Measurements from ENCODE around the gene RBM23. TPM values are rescaled to one million over a fixed set of nuclear protein-coding genes. Genes with fewer than 3 reads are reported as not detected.

RBM23 gene
- polyA plus RNA-seq, 1 of the 3 experiments (the other 2 are of a cell fraction): 65.5 TPM

GRCh38 chr14:22845821-22846625 lies 72.9 kb downstream of the RBM23 start:
- POLR2A ChIA-PET: interaction anchor here (1.3 to 1.4 kb wide), 2 partner anchors 11 kb away, joined by 3 read pairs; no protein-coding TSS in a partner anchor

GRCh38 chr14:22845103-22845394 lies 73.9 kb downstream of the RBM23 start:
- Histone ChIP-seq H3K9me2 (no peaks in the 10 kb centered on the region), H3K79me2 (ENCODE audit: insufficient read depth) (peaks cover 6% of the 10 kb centered on the region), H3K27me3 (ENCODE audit: insufficient read depth) (no peaks in the 10 kb centered on the region), H3K27ac (ENCODE audit: low read depth in 2 of 2, low read length in 1 of 2) (no peak overlapping the region), H2AFZ (ENCODE audit: low read depth) (no peak overlapping the region), H3K9ac (no peak overlapping the region), H3K9me3 (no peaks in the 10 kb centered on the region), H3K4me1 (ENCODE audit: control insufficient read depth in 1 of 2, insufficient read depth in 2 of 2, low read depth in 1 of 2, low read length in 1 of 2) (peaks cover 22 to 25% of the 10 kb centered on the region in 2 experiments), H4K20me1 (ENCODE audit: insufficient read depth) (no peaks in the 10 kb centered on the region), H3F3A (replicated peaks; ENCODE audit: insufficient read depth) (peaks cover 12% of the 10 kb centered on the region), H3K4me3 (ENCODE audit: low read depth in 2 of 2, low read length in 1 of 2) (no peak overlapping the region), H3K4me2 (no peak overlapping the region), H3K36me3 (replicated peaks in 1 of 2; ENCODE audit: control insufficient read depth in 1 of 2, insufficient read depth in 2 of 2, low read length in 1 of 2) (peaks cover 0 to 9% of the 10 kb centered on the region in 2 experiments)
- no peak for TF ChIP-seq ELF1 (IDR thresholded peaks at IDR 0.05)
- no peak for TF ChIP-seq FOSL2 (IDR thresholded peaks at IDR 0.05; ENCODE audit: borderline replicate concordance, low read depth)
- TF ChIP-seq RFX5 (IDR thresholded peaks at IDR 0.05; ENCODE audit: low read length): no peak
- ChIA-PET POLR2A (interaction anchor here (0.5 to 1.4 kb wide), 2 partner anchors 10 to 18 kb away, joined by 3 read pairs; no protein-coding TSS in a partner anchor), CTCF (interaction anchor here (1.0 to 1.3 kb wide), 3 partner anchors 9 to 28 kb away, joined by 3 to 4 read pairs (median 3); no protein-coding TSS in a partner anchor)
- DNase-seq: no peak
- WGBS (ENCODE audit: low lambda C conversion rate): 88% methylated on average over 9 of the region's 9 CpGs

More at GRCh38 chr14:22845821-22846625, 72.9 kb downstream of the RBM23 start:
- CTCF ChIA-PET: interaction anchor here (2.0 to 18.5 kb wide), 3 partner anchors 9 to 26 kb away, joined by 4 to 472 read pairs (median 41); partner anchors contain the start of genes MMP14, MRPL52 and SLC7A7
- Histone ChIP-seq H3K9me2 (no peaks in the 10 kb centered on the region), H3K4me1 (ENCODE audit: control insufficient read depth in 1 of 2, insufficient read depth in 2 of 2, low read depth in 1 of 2, low read length in 1 of 2) (peaks cover 24 to 28% of the 10 kb centered on the region in 2 experiments), H3K36me3 (replicated peaks in 1 of 2; ENCODE audit: control insufficient read depth in 1 of 2, insufficient read depth in 2 of 2, low read length in 1 of 2) (peaks cover 0 to 9% of the 10 kb centered on the region in 2 experiments), H3K27me3 (ENCODE audit: insufficient read depth) (no peaks in the 10 kb centered on the region), H3K27ac (ENCODE audit: low read depth in 2 of 2, low read length in 1 of 2) (peak overlapping the region in 1 of 2 experiments; percentile 28; a peak in 1 of 4 replicates), H3K79me2 (ENCODE audit: insufficient read depth) (no peaks in the 10 kb centered on the region; the same call in 1 of the 2 replicates), H3K9me3 (no peaks in the 10 kb centered on the region), H2AFZ (ENCODE audit: low read depth) (no peak overlapping the region), H3K9ac (no peak overlapping the region), H3K4me3 (ENCODE audit: low read depth in 2 of 2, low read length in 1 of 2) (no peak overlapping the region), H3K4me2 (no peak overlapping the region), H3F3A (replicated peaks; ENCODE audit: insufficient read depth) (peaks cover 13% of the 10 kb centered on the region), H4K20me1 (ENCODE audit: insufficient read depth) (no peaks in the 10 kb centered on the region)
- 93% methylated on average over 19 of the region's 26 CpGs for WGBS (ENCODE audit: low lambda C conversion rate)
- DNase-seq: no peak
- TF ChIP-seq MEF2A (IDR thresholded peaks at IDR 0.05; ENCODE audit: borderline replicate concordance, low read depth): no peak
- no peak for TF ChIP-seq FOXJ3 (CRISPR knock-in tag; IDR thresholded peaks at IDR 0.05)
- no peak for TF ChIP-seq FOXM1 (IDR thresholded peaks at IDR 0.05; ENCODE audit: low read depth)

DNA sequence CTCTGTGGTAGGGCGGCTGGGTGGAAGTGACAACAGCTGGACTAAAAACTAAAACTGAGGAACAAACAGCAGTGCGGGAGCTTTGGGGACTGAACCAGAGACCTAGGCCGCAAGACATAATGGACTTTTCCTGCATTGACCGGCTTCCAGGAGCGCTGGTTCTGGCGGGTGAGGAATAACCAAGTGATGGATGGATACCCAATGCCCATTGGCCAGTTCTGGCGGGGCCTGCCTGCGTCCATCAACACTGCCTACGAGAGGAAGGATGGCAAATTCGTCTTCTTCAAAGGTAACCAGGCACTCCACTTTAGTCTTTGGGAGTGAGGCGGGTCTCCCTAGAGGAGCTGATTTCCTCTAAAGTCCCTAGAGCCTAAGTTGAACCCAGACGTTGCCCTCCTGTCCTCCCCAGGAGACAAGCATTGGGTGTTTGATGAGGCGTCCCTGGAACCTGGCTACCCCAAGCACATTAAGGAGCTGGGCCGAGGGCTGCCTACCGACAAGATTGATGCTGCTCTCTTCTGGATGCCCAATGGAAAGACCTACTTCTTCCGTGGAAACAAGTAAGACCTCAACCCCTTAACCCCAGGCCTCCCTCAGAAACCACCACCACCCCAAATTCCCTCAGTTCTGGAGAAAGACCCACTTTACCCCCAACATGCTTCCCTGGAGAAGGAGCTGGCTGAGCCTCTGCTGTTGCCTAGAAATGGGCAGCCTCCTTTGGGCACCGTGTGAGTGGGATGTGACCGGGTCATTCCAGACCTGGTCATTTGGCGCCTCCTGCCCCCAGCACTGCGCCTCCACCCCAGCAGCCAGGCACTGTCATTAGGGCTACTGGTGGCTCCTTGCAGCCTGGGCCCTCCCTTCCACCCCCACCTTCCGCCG lies 74.5 kb downstream of the RBM23 start:
- Histone ChIP-seq H2AFZ (ENCODE audit: low read depth) (no peak overlapping the region), H3K9ac (no peak overlapping the region), H3K36me3 (replicated peaks in 1 of 2; ENCODE audit: control insufficient read depth in 1 of 2, insufficient read depth in 2 of 2, low read length in 1 of 2) (peaks cover 0 to 9% of the 10 kb centered on the region in 2 experiments), H3F3A (replicated peaks; ENCODE audit: insufficient read depth) (peaks cover 8% of the 10 kb centered on the region), H3K9me2 (no peaks in the 10 kb centered on the region), H3K9me3 (no peaks in the 10 kb centered on the region), H3K4me1 (ENCODE audit: control insufficient read depth in 1 of 2, insufficient read depth in 2 of 2, low read depth in 1 of 2, low read length in 1 of 2) (peaks cover 19 to 20% of the 10 kb centered on the region in 2 experiments), H3K79me2 (ENCODE audit: insufficient read depth) (peaks cover 12% of the 10 kb centered on the region), H3K4me2 (no peak overlapping the region), H3K27ac (ENCODE audit: low read depth in 2 of 2, low read length in 1 of 2) (no peak overlapping the region), H4K20me1 (ENCODE audit: insufficient read depth) (no peaks in the 10 kb centered on the region), H3K4me3 (ENCODE audit: low read depth in 2 of 2, low read length in 1 of 2) (no peak overlapping the region), H3K27me3 (ENCODE audit: insufficient read depth) (no peaks in the 10 kb centered on the region)
- ChIA-PET CTCF (interaction anchor here (1.0 to 1.3 kb wide), 3 partner anchors 9 to 28 kb away, joined by 3 to 4 read pairs (median 3); no protein-coding TSS in a partner anchor), POLR2A (interaction anchor here (1.4 kb wide), 1 partner anchor 10 kb away, joined by 3 read pairs; no protein-coding TSS in a partner anchor)
- no peak for DNase-seq
- 89% methylated on average over 13 of the region's 22 CpGs for WGBS (ENCODE audit: low lambda C conversion rate)
- no peak for TF ChIP-seq RXRA (IDR thresholded peaks at IDR 0.05; ENCODE audit: borderline replicate concordance, low read depth)
- TF ChIP-seq, protein P1, sequence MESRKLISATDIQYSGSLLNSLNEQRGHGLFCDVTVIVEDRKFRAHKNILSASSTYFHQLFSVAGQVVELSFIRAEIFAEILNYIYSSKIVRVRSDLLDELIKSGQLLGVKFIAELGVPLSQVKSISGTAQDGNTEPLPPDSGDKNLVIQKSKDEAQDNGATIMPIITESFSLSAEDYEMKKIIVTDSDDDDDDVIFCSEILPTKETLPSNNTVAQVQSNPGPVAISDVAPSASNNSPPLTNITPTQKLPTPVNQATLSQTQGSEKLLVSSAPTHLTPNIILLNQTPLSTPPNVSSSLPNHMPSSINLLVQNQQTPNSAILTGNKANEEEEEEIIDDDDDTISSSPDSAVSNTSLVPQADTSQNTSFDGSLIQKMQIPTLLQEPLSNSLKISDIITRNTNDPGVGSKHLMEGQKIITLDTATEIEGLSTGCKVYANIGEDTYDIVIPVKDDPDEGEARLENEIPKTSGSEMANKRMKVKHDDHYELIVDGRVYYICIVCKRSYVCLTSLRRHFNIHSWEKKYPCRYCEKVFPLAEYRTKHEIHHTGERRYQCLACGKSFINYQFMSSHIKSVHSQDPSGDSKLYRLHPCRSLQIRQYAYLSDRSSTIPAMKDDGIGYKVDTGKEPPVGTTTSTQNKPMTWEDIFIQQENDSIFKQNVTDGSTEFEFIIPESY (IDR thresholded peaks at IDR 0.05; ENCODE audit: borderline replicate concordance, low read depth): no peak
- no peak for TF ChIP-seq CTCF (IDR thresholded peaks at IDR 0.05)
- no peak for TF ChIP-seq MEF2A (IDR thresholded peaks at IDR 0.05; ENCODE audit: borderline replicate concordance, low read depth)
- TF ChIP-seq MXI1 (IDR thresholded peaks at IDR 0.05; ENCODE audit: low read depth, low read length): no peak
- no peak for TF ChIP-seq TAF1 (IDR thresholded peaks at IDR 0.05; ENCODE audit: borderline replicate concordance, low read depth, low read length)
- no peak for TF ChIP-seq GATA2 (CRISPR knock-in tag; IDR thresholded peaks at IDR 0.05)
- TF ChIP-seq PBX3 (IDR thresholded peaks at IDR 0.05): no peak
